ENCODE measurements around the gene CTNNBIP1.

CTNNBIP1 gene

GRCh38 chr1:9873992-9874391, 36.1 kb downstream of the CTNNBIP1 start:
- no peak for TF ChIP-seq CTCF (IDR thresholded peaks at IDR 0.05; ENCODE audit: extremely low read depth, insufficient read depth, missing control alignments)
- DNase-seq (ENCODE audit: low spot score): no peak
- in situ Hi-C loops (cut with MboI; ENCODE audit: low pct_unique_long_range_greater_than_20kb, low sequenced_read_pairs, unreplicated experiment): loop anchor here (10.0 to 25.0 kb wide), 2 partner anchors 71 to 237 kb away; partner anchors contain the start of genes LZIC and NMNAT1

- in situ Hi-C loops (cut with MboI; ENCODE audit: low pct_unique_long_range_greater_than_20kb, low sequenced_read_pairs, unreplicated experiment): loop anchor here (10.0 to 25.0 kb wide), 2 partner anchors 71 to 236 kb away; partner anchors contain the start of genes LZIC and NMNAT1
- TF ChIP-seq CTCF (IDR thresholded peaks at IDR 0.05; ENCODE audit: extremely low read depth, insufficient read depth, missing control alignments): no peak
Measured at GRCh38 chr1:9873385-9873784, 36.7 kb downstream of the CTNNBIP1 start.

GRCh38 chr1:9872430-9873165, 37.5 kb downstream of the CTNNBIP1 start:
- TF ChIP-seq CTCF (IDR thresholded peaks at IDR 0.05; ENCODE audit: extremely low read depth, insufficient read depth, missing control alignments): no peak
- in situ Hi-C loops (cut with MboI; ENCODE audit: low pct_unique_long_range_greater_than_20kb, low sequenced_read_pairs, unreplicated experiment): loop anchor here (10.0 to 25.0 kb wide), 2 partner anchors 72 to 235 kb away; partner anchors contain the start of genes LZIC and NMNAT1
- DNase-seq (ENCODE audit: low spot score): no peak

More at GRCh38 chr1:9873385-9873784, 36.7 kb downstream of the CTNNBIP1 start:
- no peak for DNase-seq (ENCODE audit: low spot score)

GRCh38 chr1:9871707-9872425, 38.2 kb downstream of the CTNNBIP1 start:
- DNase-seq (ENCODE audit: low spot score): no peak
- no peak for TF ChIP-seq CTCF (IDR thresholded peaks at IDR 0.05; ENCODE audit: extremely low read depth, insufficient read depth, missing control alignments)
- in situ Hi-C loops (cut with MboI; ENCODE audit: low pct_unique_long_range_greater_than_20kb, low sequenced_read_pairs, unreplicated experiment): loop anchor here (10.0 to 25.0 kb wide), 2 partner anchors 73 to 235 kb away; partner anchors contain the start of genes LZIC and NMNAT1

- no peak for DNase-seq (ENCODE audit: low spot score)
- in situ Hi-C loops (cut with MboI; ENCODE audit: low pct_unique_long_range_greater_than_20kb, low sequenced_read_pairs, unreplicated experiment): loop anchor here (10.0 to 25.0 kb wide), 2 partner anchors 74 to 234 kb away; partner anchors contain the start of genes LZIC and NMNAT1
- no peak for TF ChIP-seq CTCF (IDR thresholded peaks at IDR 0.05; ENCODE audit: extremely low read depth, insufficient read depth, missing control alignments)
Measured at GRCh38 chr1:9871021-9871420, 39.0 kb downstream of the CTNNBIP1 start.

GRCh38 chr1:9870572-9870971, 39.5 kb downstream of the CTNNBIP1 start:
- TF ChIP-seq CTCF (IDR thresholded peaks at IDR 0.05; ENCODE audit: extremely low read depth, insufficient read depth, missing control alignments): no peak
- no peak for DNase-seq (ENCODE audit: low spot score)
- in situ Hi-C loops (cut with MboI; ENCODE audit: low pct_unique_long_range_greater_than_20kb, low sequenced_read_pairs, unreplicated experiment): loop anchor here (10.0 to 25.0 kb wide), 2 partner anchors 74 to 233 kb away; partner anchors contain the start of genes LZIC and NMNAT1
